A673 (cell line): Measurements from ENCODE around the gene TAF5L. TPM values are rescaled to one million over a fixed set of nuclear protein-coding genes. Genes with fewer than 3 reads are reported as not detected.

ENCODE experiments used
- BruUV-seq: library from RNA; stranded (reverse); fragments of 400-500 nt; replicated peaks from 2 replicates; lab custom pipeline; 2021; lab: Mats Ljungman, UMichigan
- CTCF ChIA-PET: fragments of 300-600 bp; sonication (Branson Sonifier 250); formaldehyde crosslinking; loops from one replicate; lab custom pipeline; 2022; ENCODE audit warnings: antibody characterized with exemption; lab: Charles Lee
- POLR2A ChIA-PET: fragments of 300-600 bp; sonication (Branson Sonifier 250); formaldehyde crosslinking; loops from one replicate; lab custom pipeline; 2022; ENCODE audit warnings: antibody characterized with exemption; ENCODE audit not compliant: low non-redundant PET; lab: Charles Lee
- DNase-seq: peaks from one replicate; pipeline ENCODE4 v3.0.0-alpha.2; 2015; ENCODE audit warnings: low spot score
- H3K27ac ChIP-seq: fragments of 200-600 bp; sonication (generic); 2 replicates; pipeline ENCODE4 v1.5.1; 2016; ENCODE audit warnings: mixed run types, low read depth, mild to moderate bottlenecking, mixed read lengths, antibody characterized with exemption, low read length; ENCODE audit not compliant: poor library complexity, severe bottlenecking
- H3K27me3 ChIP-seq: fragments of 200-600 bp; sonication (generic); replicated peaks from 2 replicates; pipeline ENCODE4 v1.6.1; 2017; ENCODE audit warnings: mixed run types, low read depth, mild to moderate bottlenecking, mixed read lengths, antibody characterized with exemption, low read length; ENCODE audit not compliant: insufficient read depth, poor library complexity
- H3K36me3 ChIP-seq: fragments of 200-600 bp; sonication (generic); 2 replicates; pipeline ENCODE4 v1.6.1; 2016; ENCODE audit warnings: mixed run types, mild to moderate bottlenecking, mixed read lengths, antibody characterized with exemption, low read length; ENCODE audit not compliant: insufficient read depth, poor library complexity, severe bottlenecking
- H3K4me1 ChIP-seq: fragments of 200-600 bp; sonication (generic); 2 replicates; pipeline ENCODE4 v1.6.1; 2017; ENCODE audit warnings: mixed run types, mild to moderate bottlenecking, mixed read lengths, antibody characterized with exemption, low read length; ENCODE audit not compliant: insufficient read depth, poor library complexity, severe bottlenecking
- H3K4me3 ChIP-seq: fragments of 200-600 bp; sonication (generic); 2 replicates; pipeline ENCODE4 v1.5.1; 2016; ENCODE audit warnings: low read depth, mixed run types, mild to moderate bottlenecking, mixed read lengths, low read length; ENCODE audit not compliant: poor library complexity, severe bottlenecking
- H3K9me3 ChIP-seq: fragments of 200-600 bp; sonication (generic); 2 replicates; pipeline ENCODE4 v1.6.1; 2016; ENCODE audit warnings: mixed run types, low read depth, mild to moderate bottlenecking, mixed read lengths, antibody characterized with exemption, low read length; ENCODE audit not compliant: poor library complexity, severe bottlenecking
- CTCF ChIP-seq: fragments of 300-800, 200-600 bp; sonication (generic); conservative IDR thresholded peaks from 2 replicates; pipeline ENCODE4 v1.5.1; 2017; ENCODE audit warnings: low read depth, mild to moderate bottlenecking, antibody characterized with exemption, low read length, moderate library complexity, mixed read lengths
- EZH2 ChIP-seq: fragments of 200-600 bp; sonication (generic); IDR thresholded peaks from 2 replicates; pipeline ENCODE4 v1.6.1; 2017; ENCODE audit warnings: borderline replicate concordance, low read depth, mild to moderate bottlenecking, mixed read lengths, antibody characterized with exemption, low read length; ENCODE audit not compliant: poor library complexity, severe bottlenecking
- intact Hi-C: fragments of 100-400 bp; cut with micrococcal nuclease; formaldehyde crosslinking; loops from one replicate; pipeline ENCODE4 v1.10.0; 2022; ENCODE audit not compliant: unreplicated experiment
- total RNA-seq: library from RNA; stranded (reverse); gene quantifications from 2 replicates; pipeline ENCODE4 v1.2.3, GENCODE V29; 2021

Gene TAF5L
- total RNA-seq, 1 experiment from 2014 or later: 33.4 TPM

DNA sequence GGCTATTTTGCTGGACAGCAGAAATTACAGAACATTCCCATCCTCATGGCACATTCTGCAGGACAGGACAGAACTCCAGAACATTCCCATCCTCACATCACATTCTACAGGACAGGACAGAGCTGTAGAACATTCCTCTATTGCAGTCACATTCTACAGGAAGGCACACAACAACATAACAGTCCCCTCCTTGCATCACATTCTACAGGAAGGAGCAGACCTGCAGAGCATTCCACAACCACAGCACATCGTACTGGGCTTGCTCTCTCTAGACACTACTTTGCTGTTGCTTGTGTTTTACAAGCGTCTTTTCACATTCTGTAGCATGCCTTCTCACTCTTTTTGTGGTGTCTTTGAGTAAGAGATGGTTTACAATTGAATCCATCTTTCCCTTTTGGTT is 40.6 kb downstream of the TAF5L start:
- H3K27ac ChIP-seq: no peak overlapping the region
- TF ChIP-seq CTCF: no peak
- TF ChIP-seq EZH2: no peak
- H3K36me3 ChIP-seq: no peaks in the 10 kb centered on the region
- no peaks in the 10 kb centered on the region for H3K4me1 ChIP-seq
- ChIA-PET POLR2A (interaction anchor here (0.7 kb wide), 1 partner anchor 55 kb away, joined by 7 read pairs; no protein-coding TSS in a partner anchor), CTCF (interaction anchor here (0.6 kb wide), 1 partner anchor 232 kb away, joined by 4 read pairs; no protein-coding TSS in a partner anchor)
- H3K4me3 ChIP-seq: no peak overlapping the region
- DNase-seq: no peak
- no peaks in the 10 kb centered on the region for H3K27me3 ChIP-seq
- intact Hi-C loops: no loop called here
- no peaks in the 10 kb centered on the region for H3K9me3 ChIP-seq
- BruUV-seq: no TSS peak

- Histone ChIP-seq H3K4me1 (peaks cover 12% of the 10 kb centered on the region), H3K27me3 (no peaks in the 10 kb centered on the region), H3K4me3 (no peak overlapping the region), H3K9me3 (no peaks in the 10 kb centered on the region), H3K36me3 (no peaks in the 10 kb centered on the region), H3K27ac (no peak overlapping the region)
- intact Hi-C loops: no loop called here
- no TSS peak for BruUV-seq
- ChIA-PET POLR2A (interaction anchor here (0.6 kb wide), 1 partner anchor 33 kb away, joined by 3 read pairs; no protein-coding TSS in a partner anchor), CTCF (interaction anchor here (1.0 kb wide), 1 partner anchor 14 kb away, joined by 3 read pairs; no protein-coding TSS in a partner anchor)
- TF ChIP-seq CTCF: no peak
- no peak for DNase-seq
Measured at GRCh38 chr1:229582715-229583114, 43.2 kb downstream of the TAF5L start.

- Histone ChIP-seq H3K27ac (no peak overlapping the region), H3K9me3 (no peaks in the 10 kb centered on the region), H3K36me3 (no peaks in the 10 kb centered on the region), H3K4me3 (no peak overlapping the region), H3K4me1 (peaks cover 12% of the 10 kb centered on the region), H3K27me3 (no peaks in the 10 kb centered on the region)
- CTCF ChIA-PET: no interaction called here
- no peak for DNase-seq
- POLR2A ChIA-PET: interaction anchor here (0.6 kb wide), 1 partner anchor 33 kb away, joined by 3 read pairs; no protein-coding TSS in a partner anchor
- no peak for TF ChIP-seq EZH2
- TF ChIP-seq CTCF: no peak
- no TSS peak for BruUV-seq
- intact Hi-C loops: no loop called here
Measured at GRCh38 chr1:229582011-229582694, 43.8 kb downstream of the TAF5L start.
